Fibroblast of skin of abdomen (primary cell): ENCODE data around the gene OR8B4. TPM values are rescaled to one million over a fixed set of nuclear protein-coding genes. Genes with fewer than 3 reads are reported as not detected.
"Not testable (repeated sequence)": the region's sequence is repeated elsewhere in the genome, so short reads cannot be mapped to it uniquely, and the experiment has no call there.

Experiments used
- DNase-seq: peaks from one replicate; pipeline ENCODE4 v3.0.0-alpha.2; 2013
- polyA plus RNA-seq, 2 experiments: library from polyadenylated mRNA; unstranded; fragments of 120-200 nt; gene quantifications; one replicate each; pipeline ENCODE4 v1.2.1, GENCODE V29; 2013; ENCODE audit not compliant: insufficient read length in 2 of 2

The OR8B4 gene, protein sequence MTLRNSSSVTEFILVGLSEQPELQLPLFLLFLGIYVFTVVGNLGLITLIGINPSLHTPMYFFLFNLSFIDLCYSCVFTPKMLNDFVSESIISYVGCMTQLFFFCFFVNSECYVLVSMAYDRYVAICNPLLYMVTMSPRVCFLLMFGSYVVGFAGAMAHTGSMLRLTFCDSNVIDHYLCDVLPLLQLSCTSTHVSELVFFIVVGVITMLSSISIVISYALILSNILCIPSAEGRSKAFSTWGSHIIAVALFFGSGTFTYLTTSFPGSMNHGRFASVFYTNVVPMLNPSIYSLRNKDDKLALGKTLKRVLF
- polyA plus RNA-seq (2013, experiment 1 of 2; ENCODE audit: insufficient read length) = not detected
- not detected for polyA plus RNA-seq (2013, experiment 2 of 2; ENCODE audit: insufficient read length)

DNA sequence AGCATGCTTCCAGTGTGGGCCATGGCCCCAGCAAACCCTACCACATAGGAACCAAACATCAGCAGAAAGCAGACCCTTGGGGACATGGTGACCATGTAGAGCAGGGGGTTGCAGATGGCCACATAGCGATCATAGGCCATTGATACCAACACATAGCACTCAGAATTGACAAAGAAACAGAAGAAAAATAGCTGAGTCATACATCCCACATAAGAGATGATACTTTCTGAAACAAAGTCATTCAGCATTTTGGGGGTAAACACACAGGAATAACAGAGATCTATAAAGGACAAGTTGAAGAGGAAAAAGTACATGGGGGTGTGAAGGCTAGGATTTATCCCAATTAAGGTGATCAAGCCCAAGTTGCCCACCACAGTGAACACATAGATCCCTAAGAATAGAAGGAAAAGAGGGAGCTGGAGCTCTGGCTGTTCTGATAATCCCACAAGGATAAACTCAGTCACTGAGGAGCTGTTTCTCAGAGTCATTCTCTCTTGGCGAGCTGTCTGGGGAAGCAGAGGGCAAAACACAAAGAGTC lies at the start of gene OR8B4:
TSS of gene OR8B4 (minus strand) at position 488 of the 538 bp plus-strand sequence. CDS start at position 488, 0 bp downstream.
- no peak for DNase-seq

DNA sequence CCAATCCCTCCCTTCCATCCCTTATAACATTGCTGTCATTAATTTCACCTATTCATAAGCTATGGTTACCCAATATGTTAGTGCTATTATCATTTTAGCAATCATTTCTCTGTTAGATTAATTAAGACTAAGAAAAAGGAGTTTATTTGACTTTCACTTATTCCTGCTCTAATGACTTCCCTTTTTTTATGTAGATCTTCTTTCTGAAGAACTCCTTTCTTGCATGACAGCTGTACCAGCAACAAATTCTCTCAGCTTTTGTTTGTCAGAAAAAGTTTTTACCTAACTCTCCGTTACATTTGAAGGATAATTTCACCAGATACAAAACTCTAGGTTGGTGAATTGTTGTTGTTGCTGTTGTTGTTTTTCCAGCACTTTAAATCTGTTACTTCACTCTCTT lies 49.4 kb upstream of the OR8B4 start:
- no peak for DNase-seq

DNA sequence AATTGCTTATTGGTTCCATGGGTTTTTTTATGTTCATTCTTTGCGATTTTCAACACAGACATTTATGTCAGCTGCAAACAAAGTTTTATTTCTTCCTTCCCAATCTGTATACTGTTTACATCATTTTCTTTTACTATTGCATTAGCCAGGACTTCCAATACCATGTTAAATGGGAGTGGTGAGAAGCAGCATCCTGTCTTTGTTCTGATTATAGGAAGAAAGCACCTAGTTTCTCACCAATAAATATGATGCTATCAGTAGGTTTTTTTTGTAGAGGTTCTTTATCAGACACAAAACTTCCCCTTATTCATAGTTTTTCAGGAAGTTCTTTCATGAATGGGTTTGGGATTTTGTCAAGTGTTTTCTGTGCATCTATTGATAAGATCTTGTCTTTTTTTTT lies 48.8 kb upstream of the OR8B4 start:
- no peak for DNase-seq

DNA sequence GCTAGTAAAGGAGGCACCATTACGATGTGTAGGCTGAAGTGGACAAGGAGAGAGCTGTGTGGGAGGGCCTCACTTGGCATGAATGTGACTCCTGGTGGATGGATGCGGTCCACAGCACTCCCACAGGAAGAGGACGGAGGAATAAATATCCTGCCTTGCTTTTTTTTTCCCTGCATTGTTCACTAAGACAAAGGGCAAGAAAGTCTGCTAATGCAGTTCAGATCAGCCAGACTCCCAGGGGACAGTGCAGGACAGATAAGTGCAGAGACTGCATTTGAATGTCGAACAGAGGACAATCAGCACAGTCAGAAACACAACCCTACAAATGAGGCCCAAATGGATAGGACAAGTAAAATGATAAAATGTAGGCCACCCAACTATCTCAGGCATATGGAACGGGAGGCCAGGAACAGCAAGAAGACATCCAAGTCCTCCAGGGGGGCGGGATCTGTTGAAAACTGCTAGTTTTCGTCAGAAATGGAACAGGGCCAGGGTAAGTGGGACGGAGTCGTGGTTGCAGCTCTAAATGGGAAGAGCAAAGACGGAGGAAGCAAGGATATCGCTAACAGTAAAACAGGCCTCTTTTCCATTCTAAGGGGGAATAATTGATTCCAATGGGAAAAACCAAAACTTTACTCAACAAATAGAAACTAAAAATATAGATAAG lies 46.0 kb upstream of the OR8B4 start:
- no peak for DNase-seq

DNA sequence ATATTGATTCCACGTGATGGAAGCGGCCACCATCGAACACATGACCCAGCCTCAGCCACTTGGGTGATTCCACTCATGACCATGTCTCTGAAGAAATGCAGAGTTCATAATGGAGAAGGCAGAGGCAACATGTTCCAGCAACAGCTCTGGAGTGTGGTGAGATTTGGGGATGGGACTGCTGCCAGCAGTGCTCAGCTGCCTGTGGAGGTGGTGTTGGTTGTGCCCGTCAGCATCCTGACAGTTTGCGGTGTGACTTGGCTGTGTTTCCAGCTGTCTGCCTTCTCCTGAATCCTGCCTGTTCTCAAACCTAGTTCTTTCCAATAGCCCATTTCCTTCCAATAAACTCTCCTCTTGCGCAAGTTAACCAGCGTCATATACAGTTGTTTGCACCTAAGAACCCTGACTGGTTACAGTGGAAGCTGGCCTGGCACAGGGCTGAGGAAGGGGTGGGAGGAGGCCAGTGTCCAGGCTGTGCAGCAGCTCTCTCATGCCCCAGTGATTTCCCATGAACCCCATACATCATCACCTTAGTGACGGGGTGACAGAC lies 42.8 kb upstream of the OR8B4 start:
- DNase-seq = no peak

DNA sequence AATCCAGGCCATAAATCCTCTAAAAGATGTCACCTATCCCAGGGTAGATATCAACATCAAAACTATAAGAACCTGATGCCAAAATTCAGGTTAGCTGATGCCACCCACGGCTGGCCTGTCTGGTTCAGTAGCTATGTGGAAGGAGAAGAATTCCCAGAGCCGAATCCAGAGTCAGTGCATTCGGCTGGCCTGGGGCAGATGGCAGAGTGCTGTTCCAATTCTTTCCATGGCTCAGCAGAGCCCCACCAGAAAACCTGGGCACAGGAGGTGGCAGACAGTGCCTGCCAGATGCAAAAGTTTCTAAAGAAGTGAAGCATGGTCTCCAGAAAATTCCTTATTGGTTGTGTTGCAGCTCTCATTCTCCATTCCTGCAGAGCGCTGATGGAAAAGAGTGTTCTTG lies 40.7 kb upstream of the OR8B4 start:
- no peak for DNase-seq

DNA sequence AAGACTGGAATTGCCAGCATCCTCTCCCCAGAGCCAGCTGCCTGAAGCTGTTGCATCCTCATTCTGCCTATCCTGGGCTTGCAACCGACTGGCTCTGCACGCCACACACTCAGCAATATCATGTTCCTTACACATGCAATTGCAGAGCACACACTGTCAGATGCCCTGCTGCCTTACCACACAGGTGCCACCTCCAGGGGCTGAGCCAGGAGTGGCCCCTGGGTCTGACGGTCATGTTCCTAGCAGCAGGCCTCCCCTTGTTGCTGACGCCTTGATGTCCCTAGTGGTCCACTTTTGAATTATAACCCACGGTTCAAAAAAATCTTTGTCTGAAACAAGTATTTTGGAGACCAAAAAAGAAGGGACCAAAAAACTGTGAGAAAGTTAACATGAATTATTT lies 39.3 kb upstream of the OR8B4 start:
- no peak for DNase-seq

DNA sequence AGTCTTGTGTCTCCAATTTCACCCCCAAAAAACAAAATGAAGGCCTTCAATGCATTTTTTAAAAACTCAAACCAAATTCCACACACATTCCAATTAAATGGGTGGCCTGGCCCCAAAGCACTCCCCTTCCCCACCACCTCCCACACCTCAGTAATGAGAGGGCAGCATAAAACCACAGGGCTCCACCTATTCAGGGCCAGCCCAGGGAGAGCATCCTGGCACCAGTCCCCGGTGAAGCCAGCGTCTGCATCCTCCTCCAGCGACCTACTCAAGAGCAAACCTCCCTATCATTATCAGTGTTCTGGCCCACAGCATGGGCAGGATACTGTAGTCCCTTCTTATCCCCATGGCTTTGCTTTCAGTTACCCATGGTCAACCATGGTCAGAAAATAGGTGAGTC lies 38.7 kb upstream of the OR8B4 start:
- DNase-seq = no peak

DNA sequence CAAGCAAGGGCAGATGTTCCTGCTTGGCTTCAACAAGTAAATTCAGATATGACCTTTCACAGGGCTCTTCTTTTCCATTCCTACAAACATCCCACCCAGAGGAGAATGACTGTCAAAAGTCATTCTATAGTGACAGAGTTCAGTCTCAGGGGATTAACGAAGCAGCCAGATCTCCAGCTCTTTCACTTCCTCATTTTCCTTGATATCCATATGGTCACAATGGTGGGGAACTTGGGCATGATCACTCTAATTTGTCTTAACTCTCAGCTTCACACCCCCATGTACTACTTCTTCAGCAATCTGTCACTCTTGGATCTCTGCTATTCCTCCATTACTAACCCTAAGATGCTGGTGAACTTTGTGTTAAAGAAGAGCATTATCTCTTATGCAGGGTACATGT lies 35.8 kb upstream of the OR8B4 start:
- DNase-seq = no peak

DNA sequence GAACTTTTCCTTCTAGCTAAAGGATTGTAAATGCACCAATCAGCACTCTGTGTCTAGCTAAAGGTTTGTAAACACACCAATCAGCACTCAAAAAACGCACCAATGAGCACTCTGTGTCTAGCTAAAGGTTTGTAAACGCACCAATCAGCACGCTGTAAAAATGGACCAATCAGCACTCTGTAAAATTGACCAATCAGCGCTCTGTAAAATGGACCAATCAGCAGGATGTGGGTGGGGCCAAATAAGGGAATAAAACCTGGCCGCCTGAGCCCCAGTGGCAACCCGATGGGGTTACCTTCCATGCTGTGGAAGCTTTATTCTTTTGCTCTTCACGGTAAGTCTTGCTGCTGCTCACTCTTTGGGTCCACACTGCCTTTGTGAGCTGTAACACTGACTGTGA lies 34.7 kb upstream of the OR8B4 start:
- not testable (repeated sequence) for DNase-seq

DNA sequence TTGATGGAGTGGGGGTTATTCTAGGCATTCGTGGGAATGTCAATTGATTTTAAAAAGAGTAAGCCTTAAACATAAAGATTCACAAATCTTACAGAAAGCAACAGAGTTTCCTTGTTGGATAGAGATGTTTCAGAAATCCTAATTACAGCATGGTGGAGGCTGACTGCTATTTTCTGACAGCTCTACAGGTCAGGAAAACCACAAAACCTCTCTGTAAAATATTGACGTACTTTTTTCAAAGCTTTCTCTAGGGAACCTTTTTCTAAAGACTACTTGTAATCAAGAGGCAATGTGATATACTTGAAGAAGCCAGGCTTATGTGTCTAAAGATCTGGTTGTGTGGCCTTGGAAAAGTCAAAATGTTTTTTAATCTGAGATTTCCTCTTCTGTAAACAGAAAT lies 29.9 kb upstream of the OR8B4 start:
- no peak for DNase-seq

DNA sequence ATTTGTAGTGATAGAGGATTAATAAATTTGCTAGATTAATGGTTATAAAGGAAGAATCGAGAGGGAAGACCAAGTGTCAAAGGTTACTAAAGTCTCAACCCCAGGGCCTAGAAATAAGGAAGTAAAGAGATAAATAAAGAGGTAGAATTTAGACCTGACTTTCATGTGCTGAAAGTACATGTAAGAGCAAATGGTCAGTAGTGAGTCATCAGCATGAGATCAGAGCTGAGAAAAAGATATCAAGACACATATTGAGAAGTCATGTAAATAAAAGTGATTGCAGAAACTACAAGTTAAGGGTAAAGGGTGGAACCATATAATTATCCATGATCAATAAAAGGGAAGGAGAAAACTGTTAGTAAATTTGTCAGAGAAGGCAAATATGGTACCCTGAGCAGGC lies 22.2 kb upstream of the OR8B4 start:
- DNase-seq = no peak

DNA sequence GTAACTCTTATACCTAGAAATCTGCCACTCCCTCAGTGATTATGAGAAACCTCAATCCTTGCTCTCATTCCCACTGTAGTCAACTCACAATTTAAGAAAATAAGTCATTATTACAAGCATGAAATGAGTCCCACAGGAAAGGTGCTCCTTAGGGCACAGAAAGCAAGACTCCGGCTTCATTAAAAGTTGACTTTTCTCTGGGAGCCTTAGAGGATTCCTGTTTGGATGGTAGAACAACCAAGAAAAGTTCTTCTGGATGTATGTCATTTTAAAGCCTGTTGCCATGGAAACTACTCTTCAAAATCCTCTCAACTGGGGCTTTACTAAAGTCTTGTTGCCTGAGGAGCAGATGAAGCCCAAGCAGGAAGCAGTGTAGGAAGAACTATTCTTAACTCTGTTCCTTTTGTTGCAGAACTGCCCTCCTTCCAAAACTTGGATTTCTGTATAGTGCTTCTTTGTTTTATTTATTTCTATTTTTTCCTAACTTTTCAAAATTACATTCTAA lies 21.0 kb upstream of the OR8B4 start, which contains the start of gene OR8B8:
TSS of gene OR8B8 (minus strand) at position 51 of the 505 bp plus-strand sequence. CDS start 4,611 bp downstream, outside the sequence.
- DNase-seq = no peak

DNA sequence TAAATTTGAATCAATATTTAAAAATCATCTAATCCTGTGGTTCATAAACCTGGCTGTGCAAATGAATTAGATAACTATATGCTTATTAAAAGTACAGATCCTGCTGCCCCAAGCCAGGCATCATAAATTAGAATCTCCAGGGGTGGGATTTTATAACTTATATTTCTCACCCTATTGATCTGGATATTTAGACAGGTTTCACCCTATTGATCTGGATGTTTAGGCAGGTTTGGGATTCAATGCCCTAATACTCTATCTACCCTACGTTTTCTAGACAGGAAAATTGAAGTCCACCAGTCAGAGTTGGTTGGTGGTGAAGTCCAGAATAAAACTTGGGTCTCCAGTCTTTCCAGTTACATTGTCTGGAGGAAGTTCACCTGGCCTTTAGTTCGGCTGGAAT lies 18.2 kb upstream of the OR8B4 start:
- DNase-seq = no peak

DNA sequence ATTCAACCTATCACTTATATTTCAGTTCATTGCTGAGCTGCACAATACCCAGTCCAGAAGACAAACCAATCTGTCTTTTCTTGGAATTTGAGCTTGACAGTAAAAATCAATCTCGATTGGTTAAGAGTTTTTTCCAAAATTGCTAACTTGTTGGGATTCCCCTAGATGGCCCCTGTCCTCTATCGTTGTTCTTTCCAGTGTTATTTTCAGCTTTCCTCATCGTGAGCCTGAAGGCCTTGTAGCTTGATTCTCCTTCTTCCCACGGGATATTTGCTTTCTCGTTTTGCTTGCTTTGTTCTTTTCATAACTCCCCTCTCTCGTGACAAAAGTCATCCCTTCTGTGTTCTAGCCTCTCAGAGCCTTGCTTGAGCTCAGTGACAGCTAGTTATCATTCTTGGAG lies 17.8 kb upstream of the OR8B4 start:
- DNase-seq = no peak

DNA sequence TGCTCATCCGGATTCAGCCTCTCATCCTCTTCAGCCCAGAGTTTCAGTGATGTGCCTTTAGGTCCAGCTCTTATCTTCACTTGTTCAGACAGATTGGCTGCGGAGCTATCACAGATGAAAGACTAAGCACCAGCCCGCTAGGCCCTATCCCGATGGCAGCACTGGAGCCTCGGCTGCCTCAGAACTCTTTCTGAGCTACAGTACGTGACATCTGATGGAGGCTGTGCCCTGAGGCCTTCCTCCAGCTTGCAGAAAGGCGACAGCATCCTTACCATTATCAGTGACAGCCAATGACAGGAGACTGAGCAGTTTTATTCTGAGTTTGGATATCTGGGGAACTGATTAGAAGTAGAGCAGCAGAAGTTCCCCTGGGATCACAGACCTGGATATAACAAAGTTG lies 16.8 kb upstream of the OR8B4 start:
- DNase-seq = no peak

DNA sequence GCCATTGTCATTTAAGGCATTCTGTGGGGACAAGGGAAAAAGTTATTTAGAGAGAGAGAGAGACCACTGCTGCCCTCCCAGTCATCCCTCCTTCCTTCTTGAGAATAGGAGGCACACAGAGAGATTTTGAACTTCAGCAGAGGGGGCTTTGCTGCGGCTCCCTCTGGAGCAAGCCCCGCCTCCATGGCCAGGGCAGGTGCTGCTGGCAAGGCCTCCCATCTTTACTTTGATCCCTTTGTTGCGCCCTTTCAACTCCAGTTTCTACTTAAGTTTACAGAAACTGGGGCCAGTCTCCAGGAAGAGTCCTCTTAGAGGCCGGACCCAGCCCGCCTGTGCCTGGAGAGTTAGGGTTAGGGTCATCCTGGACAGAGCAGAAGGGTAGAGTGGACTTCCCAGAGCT lies 16.4 kb upstream of the OR8B4 start:
- no peak for DNase-seq

DNA sequence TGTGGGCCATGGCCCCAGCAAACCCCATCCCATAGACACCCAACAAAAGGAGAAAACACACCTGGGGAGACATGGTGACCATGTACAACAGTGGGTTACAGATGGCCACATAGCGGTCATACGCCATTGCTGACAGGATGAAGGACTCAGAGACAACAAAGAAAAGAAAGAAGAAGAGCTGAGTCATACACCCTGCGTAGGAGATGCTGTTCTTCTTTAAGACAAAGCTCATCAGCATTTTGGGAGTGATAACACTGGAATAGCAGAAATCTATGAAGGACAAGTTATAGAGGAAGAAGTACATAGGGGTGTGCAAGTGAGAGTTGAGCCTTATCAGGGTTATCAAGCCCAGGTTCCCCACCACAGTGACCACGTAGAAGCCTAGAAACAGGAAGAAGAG lies 15.9 kb upstream of the OR8B4 start:
- DNase-seq = no peak

DNA sequence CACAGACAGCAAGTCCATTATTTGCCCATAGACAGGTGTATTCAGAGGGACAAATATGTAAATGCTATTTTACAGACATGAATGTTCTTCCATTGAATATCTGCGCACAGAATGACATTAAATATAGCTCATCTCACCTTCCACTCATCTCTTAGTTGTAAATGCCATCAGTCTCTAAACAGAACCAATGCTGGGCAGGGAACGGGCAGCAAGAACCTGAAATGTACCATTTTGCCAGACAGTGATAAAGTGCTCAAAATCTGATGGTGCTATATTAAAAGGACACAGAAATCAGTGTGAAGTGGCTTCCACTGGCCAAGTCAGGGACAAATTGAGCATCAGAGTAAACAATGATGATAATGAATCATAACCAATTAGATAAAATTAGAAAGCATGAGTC lies 10.0 kb upstream of the OR8B4 start:
- DNase-seq = no peak

DNA sequence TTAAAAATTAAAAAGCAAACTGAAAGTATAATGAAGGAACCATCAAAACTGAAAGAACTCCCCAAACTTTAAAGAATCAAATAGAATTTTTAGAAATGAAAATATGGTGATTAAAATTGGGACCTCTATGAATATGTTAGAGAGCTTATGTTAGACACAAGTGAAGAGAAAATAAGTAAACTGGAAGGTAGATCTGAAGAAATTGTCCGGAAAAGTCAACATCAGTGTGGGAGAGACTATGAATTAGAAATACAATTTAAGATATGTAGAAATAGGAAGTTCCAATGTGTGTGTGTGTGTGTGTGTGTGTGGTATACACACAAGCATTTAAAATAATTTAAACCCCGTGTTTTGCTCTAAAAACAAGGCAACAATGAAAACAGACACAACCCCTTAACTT lies 4.9 kb upstream of the OR8B4 start:
- DNase-seq = no peak

DNA sequence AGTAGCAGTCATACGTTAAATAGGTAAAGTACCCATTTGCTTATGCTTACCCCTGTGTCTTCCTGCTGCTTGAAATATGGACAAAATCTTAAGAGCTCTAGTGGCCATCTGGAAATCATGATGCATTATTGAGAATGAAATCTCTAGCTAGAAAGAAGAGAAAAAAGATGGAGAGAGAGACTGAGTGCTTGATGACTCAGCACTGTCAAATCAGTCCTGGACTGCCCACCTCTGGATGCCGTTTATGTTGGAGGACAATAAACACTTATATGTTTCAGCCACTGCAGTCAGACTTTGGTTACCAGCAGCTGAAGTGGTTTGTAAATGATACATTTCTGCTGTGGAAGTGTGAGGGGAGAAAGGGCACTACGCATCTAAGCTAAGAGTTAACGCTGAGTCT lies 3.6 kb downstream of the OR8B4 start:
- DNase-seq = no peak

DNA sequence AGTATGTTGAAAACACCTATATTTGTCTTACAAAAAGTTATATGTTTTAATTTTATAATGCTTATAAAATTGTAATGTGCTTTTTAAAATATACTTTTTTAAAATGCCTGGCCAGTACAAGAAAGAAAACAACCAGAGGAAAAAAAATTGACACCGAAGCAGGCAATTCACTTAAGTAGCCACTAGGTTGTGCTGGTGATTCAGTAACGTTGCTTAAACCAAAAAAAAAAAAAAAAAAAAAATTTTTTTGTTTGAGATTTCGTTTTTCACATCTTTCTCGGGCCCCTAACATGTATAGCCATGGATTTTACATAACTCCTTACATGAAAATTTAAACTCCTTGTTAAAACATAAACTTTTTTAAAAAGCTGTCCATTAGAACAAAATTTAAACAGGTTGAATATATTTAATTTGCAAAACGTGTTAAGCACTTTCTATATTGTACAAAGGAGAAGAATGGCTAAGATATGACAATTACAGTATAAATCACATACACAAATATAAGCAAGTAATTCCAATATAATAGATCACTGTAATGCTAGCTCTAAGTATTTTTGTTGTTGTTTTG lies 9.2 kb downstream of the OR8B4 start:
- peak; percentile 27 for DNase-seq

DNA sequence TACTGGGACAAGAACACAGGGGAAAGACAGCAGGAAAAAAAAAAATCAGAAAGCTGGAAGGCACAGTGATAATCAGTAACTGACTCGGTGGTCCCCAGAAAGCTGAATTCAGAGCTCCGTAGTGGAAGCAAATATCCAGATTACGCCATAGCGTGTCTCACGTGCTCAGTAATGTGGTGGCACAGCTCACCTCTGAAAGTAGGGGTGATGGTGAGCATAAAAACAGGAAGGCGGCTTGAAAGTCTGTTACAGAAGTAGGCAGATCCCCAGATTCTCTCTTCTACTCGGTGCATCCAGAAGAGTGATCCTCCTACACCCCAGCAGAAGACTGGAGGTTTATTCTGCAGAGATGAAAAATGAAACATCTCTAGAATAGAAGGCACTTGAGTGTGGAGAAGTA lies 14.8 kb downstream of the OR8B4 start:
- no peak for DNase-seq
